Spleen (tissue), 11 donors: ENCODE data around the gene BPIFB3. TPM values are rescaled to one million over a fixed set of nuclear protein-coding genes. Genes with fewer than 3 reads are reported as not detected.
A peak's percentile ranks its signal among the peaks of the same experiment; 100 is the strongest.

Source experiments
- DNase-seq: peaks from one replicate; pipeline ENCODE4 v3.0.0-alpha.2; 2020
- H3K27ac ChIP-seq, 8 donors: fragments of 200-600 bp; sonication (generic) in 7 of 8; 1 replicate in 4 of 8; 2 replicates in 4 of 8; pipeline versions ENCODE4 v1.5.0 to v1.8.0; 2016 to 2021; ENCODE audit warnings: inconsistent platforms in 4 of 8, mild to moderate bottlenecking in 4 of 8, moderate library complexity in 1 of 8
- H3K27me3 ChIP-seq, 7 donors: fragments of 200-600 bp; sonication (generic) in 6 of 7; replicated peaks in 1 of 7; 1 replicate in 4 of 7; 2 replicates in 3 of 7; pipeline versions ENCODE4 v1.5.0 to v1.8.0; 2016 to 2021; ENCODE audit warnings: inconsistent platforms in 3 of 7, mild to moderate bottlenecking in 1 of 7
- H3K36me3 ChIP-seq, 6 donors: fragments of 200-600 bp; sonication (generic) in 5 of 6; 1 replicate in 4 of 6; 2 replicates in 2 of 6; pipeline versions ENCODE4 v1.5.0 to v1.8.0; 2016 to 2021; ENCODE audit warnings: inconsistent platforms in 2 of 6
- H3K4me1 ChIP-seq, 6 donors: fragments of 200-600 bp; sonication (generic) in 5 of 6; 1 replicate in 3 of 6; 2 replicates in 3 of 6; pipeline versions ENCODE4 v1.5.0 to v1.8.0; 2016 to 2021; ENCODE audit warnings: inconsistent platforms in 3 of 6
- H3K4me3 ChIP-seq, 8 donors: fragments of 200-600 bp; sonication (generic) in 7 of 8; 1 replicate in 4 of 8; 2 replicates in 4 of 8; pipeline versions ENCODE4 v1.5.0 to v1.8.0; 2016 to 2021; ENCODE audit warnings: inconsistent platforms in 4 of 8, mild to moderate bottlenecking in 4 of 8, moderate library complexity in 2 of 8
- H3K9me3 ChIP-seq, 8 donors: fragments of 200-600 bp; sonication (generic) in 7 of 8; 1 replicate in 4 of 8; 2 replicates in 4 of 8; pipeline versions ENCODE4 v1.5.0 to v1.8.0; 2016 to 2021; ENCODE audit warnings: inconsistent platforms in 4 of 8
- POLR2A ChIP-seq, 3 donors: fragments of 450-650 bp; IDR thresholded peaks; one replicate each; pipeline ENCODE4 v1.5.1; 2017; ENCODE audit warnings: antibody characterized with exemption in 3 of 3, mild to moderate bottlenecking in 1 of 3
- POLR2AphosphoS5 ChIP-seq, 3 donors: sonication (generic); formaldehyde crosslinking; IDR thresholded peaks; one replicate each; pipeline ENCODE4 v1.5.1; 2017; ENCODE audit warnings: antibody characterized with exemption in 3 of 3
- WGBS, 5 donors: extraction: QIAGEN DNeasy Blood & Tissue Kit in 3 of 5; methylation state at CpG; one replicate each; pipeline versions ENCODE4 v1.1.5 to v1.1.7; 2013 to 2018; 5-methylcytosine and 5-hydroxymethylcytosine counted together
- intact Hi-C: fragments of 100-400 bp; cut with DNase I; formaldehyde crosslinking; loops from one replicate; pipeline ENCODE4 v1.15.0; 2023; ENCODE audit warnings: low total_unique reads
- polyA plus RNA-seq, 3 donors: library from polyadenylated mRNA; stranded (reverse); fragments of 200-250 nt; gene quantifications; one replicate each; pipeline ENCODE4 v1.2.1, GENCODE V29; 2013
- total RNA-seq, 7 donors: library from RNA; depleted of rRNA in 3 of 7; stranded (reverse); fragments of >200 nt in 3 of 7; fragmentation: NEBNext Ultra II Directional in 4 of 7; extraction: Animal tissue kit (Norgen Biotek cat#: 25700) in 4 of 7; gene quantifications; one replicate each; pipeline versions ENCODE4 v1.1.0 to v1.2.1, GENCODE V29; 2016 to 2021
- TF ChIP-seq, protein P1 (sequence below), 11 experiments: fragments of 200-600 bp in 7 of 11; fragments of 450-650 bp in 4 of 11; sonication (generic) in 4 of 11; IDR thresholded peaks in 8 of 11; conservative IDR thresholded peaks in 3 of 11; 1 replicate in 7 of 11; 2 replicates in 4 of 11; pipeline versions ENCODE4 v1.4.0 to v1.8.0; 2016 to 2021; ENCODE audit warnings: antibody characterized with exemption in 11 of 11, inconsistent platforms in 4 of 11, mild to moderate bottlenecking in 1 of 11
- donor health status: healthy with polysubstance abuse.
- donor health status: DM: no; HTN: no; CAD: no; lungs with moderate emphysema.
- donor health status: DM: no; HTN: no; CAD: no.
- donor health status: Bipolar disorder and iron deficiency.
- donor health status: healthy.
- donor health status: DM: no; HTN: no; CAD: no.
- donor health status: DM: yes; HTN: yes; CAD: no.

Gene BPIFB3
- total and polyA plus RNA-seq, 10 donors: not detected

DNA sequence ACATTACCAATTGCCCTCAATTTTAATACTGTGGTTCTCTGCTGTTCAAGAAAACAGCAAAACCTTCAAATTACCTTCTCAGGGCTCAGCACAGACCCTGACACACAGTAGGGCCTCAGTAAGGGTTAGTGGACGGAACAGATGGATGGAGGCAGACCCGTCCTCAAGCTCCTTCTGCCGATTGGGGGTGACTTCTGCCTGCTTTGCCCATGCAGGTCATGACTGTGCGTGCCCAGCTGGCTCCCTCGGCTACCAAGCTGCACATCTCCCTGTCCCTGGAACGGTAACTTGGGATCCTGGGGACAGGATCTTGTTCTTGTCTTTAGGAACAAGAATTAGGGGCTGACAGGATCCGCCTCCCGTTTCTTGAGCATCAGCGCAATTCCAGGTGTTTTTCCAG, 16.0 kb downstream of the BPIFB3 start:
- TF ChIP-seq POLR2AphosphoS5 (IDR thresholded peaks at IDR 0.05) (no peak), POLR2A (IDR thresholded peaks at IDR 0.05) (no peak)
- TF ChIP-seq, protein P1, sequence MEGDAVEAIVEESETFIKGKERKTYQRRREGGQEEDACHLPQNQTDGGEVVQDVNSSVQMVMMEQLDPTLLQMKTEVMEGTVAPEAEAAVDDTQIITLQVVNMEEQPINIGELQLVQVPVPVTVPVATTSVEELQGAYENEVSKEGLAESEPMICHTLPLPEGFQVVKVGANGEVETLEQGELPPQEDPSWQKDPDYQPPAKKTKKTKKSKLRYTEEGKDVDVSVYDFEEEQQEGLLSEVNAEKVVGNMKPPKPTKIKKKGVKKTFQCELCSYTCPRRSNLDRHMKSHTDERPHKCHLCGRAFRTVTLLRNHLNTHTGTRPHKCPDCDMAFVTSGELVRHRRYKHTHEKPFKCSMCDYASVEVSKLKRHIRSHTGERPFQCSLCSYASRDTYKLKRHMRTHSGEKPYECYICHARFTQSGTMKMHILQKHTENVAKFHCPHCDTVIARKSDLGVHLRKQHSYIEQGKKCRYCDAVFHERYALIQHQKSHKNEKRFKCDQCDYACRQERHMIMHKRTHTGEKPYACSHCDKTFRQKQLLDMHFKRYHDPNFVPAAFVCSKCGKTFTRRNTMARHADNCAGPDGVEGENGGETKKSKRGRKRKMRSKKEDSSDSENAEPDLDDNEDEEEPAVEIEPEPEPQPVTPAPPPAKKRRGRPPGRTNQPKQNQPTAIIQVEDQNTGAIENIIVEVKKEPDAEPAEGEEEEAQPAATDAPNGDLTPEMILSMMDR (IDR thresholded peaks at IDR 0.05 in 8 of 11, conservative IDR thresholded peaks at IDR 0.05 in 3 of 11): no peak
- peak; percentile 43 for DNase-seq
- H3K4me1 ChIP-seq: no peaks in the 10 kb centered on the region
- H3K9me3 ChIP-seq: no peaks in the 10 kb centered on the region
- H3K36me3 ChIP-seq: no peaks in the 10 kb centered on the region
- H3K27ac ChIP-seq: no peak overlapping the region
- 81 to 94% (median 88%) methylated on average over 9 of the region's 9 CpGs for WGBS, 5 donors
- H3K27me3 ChIP-seq: no peaks in the 10 kb centered on the region
- H3K4me3 ChIP-seq: no peak overlapping the region
- intact Hi-C loops: no loop called here

DNA sequence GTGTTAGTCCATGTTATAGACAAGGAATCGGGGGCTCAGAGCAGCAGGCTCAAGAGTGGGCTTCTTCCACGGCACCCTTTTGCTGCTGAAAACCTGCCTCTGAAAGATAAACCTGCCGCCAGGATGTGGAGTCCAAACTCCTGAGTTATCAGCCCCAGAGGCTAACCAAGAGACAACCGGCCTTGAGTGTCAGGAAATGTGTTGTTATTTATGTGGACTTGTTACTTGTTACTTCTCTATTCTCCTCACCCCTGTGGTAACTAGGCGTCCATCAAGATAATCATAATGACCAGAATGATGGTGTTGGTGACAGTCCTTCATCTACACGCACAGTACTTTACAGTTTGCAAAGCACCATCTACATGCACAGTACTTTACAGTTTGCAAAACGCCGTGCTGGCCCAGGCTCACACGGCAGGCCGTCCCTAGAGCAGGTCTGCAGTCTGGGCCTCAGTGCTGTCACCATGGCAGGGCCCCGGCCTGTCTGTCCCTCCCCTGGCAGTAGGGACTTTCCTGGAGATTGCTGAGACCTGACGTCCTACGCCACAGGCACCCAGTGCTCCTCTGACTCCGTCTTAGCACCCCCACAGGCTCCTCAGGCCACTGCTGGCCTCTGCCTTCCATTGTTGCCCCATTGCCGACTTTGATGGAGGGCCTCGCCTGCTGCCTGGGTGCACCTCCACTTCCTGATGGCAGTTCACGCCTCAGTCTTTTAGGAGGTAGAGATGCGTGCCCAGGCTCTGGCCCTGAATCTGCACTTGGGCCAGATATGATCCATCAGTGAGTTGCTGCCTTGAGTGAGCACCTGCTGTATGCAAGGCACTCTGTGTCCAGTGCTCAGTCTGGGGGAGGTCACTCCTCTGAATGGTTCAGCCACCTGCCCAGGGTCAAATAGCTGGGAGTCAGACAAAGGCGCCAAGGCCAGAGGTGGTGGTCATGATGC, 16.7 kb downstream of the BPIFB3 start:
- Histone ChIP-seq H3K36me3 (no peaks in the 10 kb centered on the region), H3K27ac (no peak overlapping the region), H3K4me1 (no peaks in the 10 kb centered on the region), H3K27me3 (no peaks in the 10 kb centered on the region), H3K9me3 (no peaks in the 10 kb centered on the region), H3K4me3 (no peak overlapping the region)
- 62 to 79% (median 70%) methylated on average over 16 to 19 of the region's 19 CpGs for WGBS, 5 donors
- TF ChIP-seq, protein P1 (IDR thresholded peaks at IDR 0.05 in 8 of 11, conservative IDR thresholded peaks at IDR 0.05 in 3 of 11): no peak
- TF ChIP-seq POLR2AphosphoS5 (IDR thresholded peaks at IDR 0.05): no peak
- intact Hi-C loops: no loop called here
- peak; percentile 38 for DNase-seq

DNA sequence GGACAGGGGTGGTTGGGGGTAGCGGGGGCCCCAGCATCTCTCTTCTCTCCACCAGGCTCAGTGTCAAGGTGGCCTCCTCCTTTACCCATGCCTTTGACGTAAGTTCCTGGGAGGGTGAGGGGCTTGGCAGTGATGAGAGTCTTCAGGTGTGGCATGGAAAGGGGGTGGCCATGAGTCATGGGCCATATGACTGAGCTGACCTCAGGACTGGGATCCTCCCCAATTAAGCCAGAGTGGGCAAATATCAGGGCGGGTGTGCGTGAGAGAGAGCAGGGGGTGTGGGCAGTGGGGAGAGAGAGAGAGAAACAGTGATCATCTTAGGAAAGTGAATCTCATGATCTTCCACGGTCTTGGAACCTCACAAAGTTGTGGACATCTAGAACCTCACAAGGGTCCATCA, 17.5 kb downstream of the BPIFB3 start:
- intact Hi-C loops: no loop called here
- TF ChIP-seq POLR2AphosphoS5 (IDR thresholded peaks at IDR 0.05) (no peak), POLR2A (IDR thresholded peaks at IDR 0.05) (no peak)
- TF ChIP-seq, protein P1 (IDR thresholded peaks at IDR 0.05 in 8 of 11, conservative IDR thresholded peaks at IDR 0.05 in 3 of 11): no peak
- 69 to 93% (median 88%) methylated on average over 5 of the region's 5 CpGs for WGBS, 5 donors

DNA sequence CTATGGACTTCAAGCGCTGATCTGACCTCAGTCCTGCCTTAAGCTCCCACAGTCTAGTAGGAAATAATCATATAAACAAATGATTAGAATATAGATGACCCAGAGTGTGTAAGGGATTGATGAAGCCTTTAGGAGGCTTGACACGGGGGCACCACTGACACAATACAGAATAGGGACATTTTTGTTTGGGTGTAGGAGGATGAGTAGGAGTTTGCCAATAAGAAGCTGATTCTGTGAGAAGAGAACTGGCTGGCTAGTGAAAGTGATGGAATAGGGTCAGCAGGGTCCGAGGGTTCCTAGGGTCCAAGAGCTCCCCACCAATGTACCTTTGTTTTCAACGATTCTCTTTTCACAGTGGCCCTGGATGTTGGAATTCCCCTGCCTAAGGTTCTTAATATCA, 18.7 kb downstream of the BPIFB3 start:
- Histone ChIP-seq H3K27me3 (peaks cover 0 to 11% (median 0%) of the 10 kb centered on the region in 7 donors), H3K36me3 (no peaks in the 10 kb centered on the region), H3K9me3 (no peaks in the 10 kb centered on the region), H3K4me3 (no peak overlapping the region), H3K4me1 (no peaks in the 10 kb centered on the region), H3K27ac (no peak overlapping the region)
- TF ChIP-seq POLR2A (IDR thresholded peaks at IDR 0.05): no peak
- TF ChIP-seq, protein P1 (IDR thresholded peaks at IDR 0.05 in 8 of 11, conservative IDR thresholded peaks at IDR 0.05 in 3 of 11): no peak
- no peak for TF ChIP-seq POLR2AphosphoS5 (IDR thresholded peaks at IDR 0.05)
- WGBS, 5 donors: 83 to 96% (median 88%) methylated on average over 4 of the region's 4 CpGs
- intact Hi-C loops: no loop called here
- peak; percentile 2 for DNase-seq

More for the DNA sequence above, 17.5 kb downstream of the BPIFB3 start:
- Histone ChIP-seq H3K4me1 (no peaks in the 10 kb centered on the region), H3K4me3 (no peak overlapping the region), H3K36me3 (no peaks in the 10 kb centered on the region), H3K27me3 (no peaks in the 10 kb centered on the region), H3K9me3 (no peaks in the 10 kb centered on the region), H3K27ac (no peak overlapping the region)
- DNase-seq: peak; percentile 9
